Parathyroid adenoma (tissue), 2 donors: ENCODE data around the gene NMNAT2.

Experiments used
- H2AFZ ChIP-seq: fragments of 300-600 bp; sonication (generic); one replicate; pipeline ENCODE4 v1.7.0; 2017; ENCODE audit warnings: antibody characterized with exemption, mild to moderate bottlenecking
- H3K27ac ChIP-seq: fragments of 300-600 bp; sonication (generic); one replicate; pipeline ENCODE4 v1.7.0; 2017
- H3K27me3 ChIP-seq: fragments of 300-600 bp; sonication (generic); one replicate; pipeline ENCODE4 v1.7.0; 2017; ENCODE audit warnings: low read length; ENCODE audit not compliant: control insufficient read depth, insufficient read depth
- H3K36me3 ChIP-seq: fragments of 300-600 bp; sonication (generic); one replicate; pipeline ENCODE4 v1.7.0; 2017; ENCODE audit warnings: low read length; ENCODE audit not compliant: control insufficient read depth, insufficient read depth
- H3K4me1 ChIP-seq: fragments of 300-600 bp; sonication (generic); one replicate; pipeline ENCODE4 v1.7.0; 2017; ENCODE audit warnings: control low read depth
- H3K4me2 ChIP-seq: fragments of 300-600 bp; sonication (generic); one replicate; pipeline ENCODE4 v1.7.0; 2017; ENCODE audit warnings: low read length
- H3K4me3 ChIP-seq: fragments of 300-600 bp; sonication (generic); one replicate; pipeline ENCODE4 v1.7.0; 2017; ENCODE audit warnings: low read depth, low read length
- H3K79me2 ChIP-seq: fragments of 300-600 bp; sonication (generic); one replicate; pipeline ENCODE4 v1.7.0; 2017; ENCODE audit warnings: control low read depth
- H3K9ac ChIP-seq: fragments of 300-600 bp; sonication (generic); one replicate; pipeline ENCODE4 v1.7.0; 2017; ENCODE audit warnings: mild to moderate bottlenecking
- H3K9me3 ChIP-seq: fragments of 300-600 bp; sonication (generic); one replicate; pipeline ENCODE4 v1.7.0; 2017; ENCODE audit warnings: low read length; ENCODE audit not compliant: control insufficient read depth
- TF ChIP-seq, protein P1 (sequence below): fragments of 300-600 bp; sonication (generic); IDR thresholded peaks from one replicate; pipeline ENCODE4 v1.7.0; 2017; ENCODE audit warnings: antibody characterized with exemption, mild to moderate bottlenecking
- donor health status: primary hyperparathyroidism.

Gene NMNAT2

DNA sequence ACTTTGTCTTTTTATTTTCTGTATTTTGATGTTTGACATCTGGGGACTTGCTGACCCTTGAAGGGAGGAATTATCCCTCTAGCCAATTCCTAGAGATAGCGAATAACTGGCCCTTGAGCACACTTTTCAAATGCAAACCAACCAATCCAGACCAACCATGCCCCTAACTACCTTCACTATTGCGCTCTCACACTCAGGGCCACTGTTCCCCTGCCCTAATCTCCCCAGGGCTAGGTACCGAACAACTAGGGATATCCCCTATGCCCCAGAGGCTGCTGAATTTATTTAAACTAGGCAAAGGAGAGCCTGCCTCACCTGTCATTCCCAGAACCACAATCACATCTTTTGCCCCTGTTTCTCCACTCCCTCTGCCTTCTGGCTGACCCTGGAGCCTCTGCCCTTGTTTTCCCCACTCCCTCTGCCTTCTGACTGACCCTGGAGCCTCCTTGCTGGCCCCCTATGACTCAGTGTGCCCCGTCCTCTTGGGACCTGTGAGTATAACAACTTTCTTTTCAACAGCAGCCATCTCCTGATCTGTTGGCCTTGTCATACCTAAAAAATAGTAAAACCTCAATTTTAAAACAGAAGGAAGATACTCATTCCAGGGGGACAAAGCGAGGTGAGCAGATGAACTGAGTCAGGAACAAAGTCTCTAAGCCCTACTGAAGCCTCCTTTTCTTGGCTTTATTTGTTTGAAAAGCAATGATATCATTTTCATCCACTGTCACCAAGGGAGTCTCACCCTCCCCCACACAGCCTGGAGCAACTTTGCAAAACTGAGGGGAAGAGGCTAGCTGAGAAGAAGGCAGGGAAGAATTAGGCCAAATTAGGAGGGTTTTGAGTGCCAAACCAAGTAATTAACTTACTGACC, 115.5 kb downstream of the NMNAT2 start:
- no peaks in the 10 kb centered on the region for H3K79me2 ChIP-seq
- no peak overlapping the region for H3K9ac ChIP-seq
- H3K27ac ChIP-seq, result no peak overlapping the region
- H3K36me3 ChIP-seq, result no peaks in the 10 kb centered on the region
- H3K27me3 ChIP-seq, result no peaks in the 10 kb centered on the region
- H2AFZ ChIP-seq, result no peak overlapping the region
- no peak overlapping the region for H3K4me2 ChIP-seq
- H3K9me3 ChIP-seq, result no peaks in the 10 kb centered on the region
- H3K4me3 ChIP-seq, result no peak overlapping the region
- no peaks in the 10 kb centered on the region for H3K4me1 ChIP-seq
- TF ChIP-seq, protein P1, sequence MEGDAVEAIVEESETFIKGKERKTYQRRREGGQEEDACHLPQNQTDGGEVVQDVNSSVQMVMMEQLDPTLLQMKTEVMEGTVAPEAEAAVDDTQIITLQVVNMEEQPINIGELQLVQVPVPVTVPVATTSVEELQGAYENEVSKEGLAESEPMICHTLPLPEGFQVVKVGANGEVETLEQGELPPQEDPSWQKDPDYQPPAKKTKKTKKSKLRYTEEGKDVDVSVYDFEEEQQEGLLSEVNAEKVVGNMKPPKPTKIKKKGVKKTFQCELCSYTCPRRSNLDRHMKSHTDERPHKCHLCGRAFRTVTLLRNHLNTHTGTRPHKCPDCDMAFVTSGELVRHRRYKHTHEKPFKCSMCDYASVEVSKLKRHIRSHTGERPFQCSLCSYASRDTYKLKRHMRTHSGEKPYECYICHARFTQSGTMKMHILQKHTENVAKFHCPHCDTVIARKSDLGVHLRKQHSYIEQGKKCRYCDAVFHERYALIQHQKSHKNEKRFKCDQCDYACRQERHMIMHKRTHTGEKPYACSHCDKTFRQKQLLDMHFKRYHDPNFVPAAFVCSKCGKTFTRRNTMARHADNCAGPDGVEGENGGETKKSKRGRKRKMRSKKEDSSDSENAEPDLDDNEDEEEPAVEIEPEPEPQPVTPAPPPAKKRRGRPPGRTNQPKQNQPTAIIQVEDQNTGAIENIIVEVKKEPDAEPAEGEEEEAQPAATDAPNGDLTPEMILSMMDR, result no peak

DNA sequence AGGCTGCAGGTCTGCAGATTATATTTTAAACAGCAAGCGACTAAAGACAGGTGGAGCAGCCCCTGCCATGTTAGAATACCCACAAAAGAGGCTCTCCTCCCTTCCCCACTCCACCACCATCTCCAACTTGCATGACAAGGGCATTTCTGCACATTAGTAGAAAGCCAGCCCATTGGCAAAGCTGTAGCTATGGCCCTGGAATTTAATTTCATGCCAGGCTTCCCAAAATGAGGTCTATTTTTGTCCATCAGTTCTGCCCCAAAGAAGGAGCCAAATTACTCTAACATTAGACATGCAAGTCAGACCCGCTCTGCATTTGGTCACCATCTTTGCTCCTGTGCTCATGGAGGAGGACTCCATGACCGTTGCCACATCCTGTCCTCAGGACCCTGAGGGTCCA, 116.9 kb downstream of the NMNAT2 start:
- Histone ChIP-seq H3K27ac (no peak overlapping the region), H3K4me1 (no peaks in the 10 kb centered on the region), H3K4me3 (no peak overlapping the region), H3K27me3 (no peaks in the 10 kb centered on the region), H3K9ac (no peak overlapping the region), H2AFZ (no peak overlapping the region), H3K36me3 (no peaks in the 10 kb centered on the region), H3K79me2 (no peaks in the 10 kb centered on the region), H3K4me2 (no peak overlapping the region), H3K9me3 (no peaks in the 10 kb centered on the region)
- TF ChIP-seq, protein P1, result no peak

GRCh38 chr1:183300828-183301227, 117.4 kb downstream of the NMNAT2 start:
- Histone ChIP-seq H3K4me3 (no peak overlapping the region), H3K79me2 (no peaks in the 10 kb centered on the region), H3K27ac (no peak overlapping the region), H3K36me3 (no peaks in the 10 kb centered on the region), H3K27me3 (no peaks in the 10 kb centered on the region), H3K4me2 (no peak overlapping the region), H2AFZ (no peak overlapping the region), H3K9me3 (no peaks in the 10 kb centered on the region), H3K4me1 (no peaks in the 10 kb centered on the region), H3K9ac (no peak overlapping the region)
- TF ChIP-seq, protein P1, result no peak

GRCh38 chr1:183300395-183300794, 117.8 kb downstream of the NMNAT2 start:
- Histone ChIP-seq H3K79me2 (no peaks in the 10 kb centered on the region), H3K4me3 (no peak overlapping the region), H3K4me1 (no peaks in the 10 kb centered on the region), H3K9me3 (no peaks in the 10 kb centered on the region), H3K9ac (no peak overlapping the region), H3K27ac (no peak overlapping the region), H3K27me3 (no peaks in the 10 kb centered on the region), H3K4me2 (no peak overlapping the region), H3K36me3 (no peaks in the 10 kb centered on the region), H2AFZ (no peak overlapping the region)
- TF ChIP-seq, protein P1, result no peak

- Histone ChIP-seq H3K4me2 (no peak overlapping the region), H2AFZ (no peak overlapping the region), H3K27me3 (no peaks in the 10 kb centered on the region), H3K4me1 (no peaks in the 10 kb centered on the region), H3K36me3 (no peaks in the 10 kb centered on the region), H3K9ac (no peak overlapping the region), H3K27ac (no peak overlapping the region), H3K9me3 (no peaks in the 10 kb centered on the region), H3K4me3 (no peak overlapping the region), H3K79me2 (no peaks in the 10 kb centered on the region)
- TF ChIP-seq, protein P1, result no peak
Observed at GRCh38 chr1:183296782-183297181, 121.4 kb downstream of the NMNAT2 start.
